GM12892 (cell line): Measurements from ENCODE around the gene ASCC3.

ENCODE experiments used
- DNase-seq: peaks from one replicate; pipeline ENCODE4 v3.0.0; 2011; ENCODE audit not compliant: insufficient read length
- FAIRE-seq: peaks from 2 replicates; lab custom pipeline; 2011; peaks lifted over from hg19 to GRCh38; lab: Jason Lieb, UNC
- POLR2A ChIP-seq: IDR thresholded peaks from 2 replicates; pipeline ENCODE4 v1.6.1; 2011; ENCODE audit warnings: low read depth, low read length, control low read depth
- POLR2AphosphoS5 ChIP-seq: IDR thresholded peaks from 2 replicates; pipeline ENCODE4 v1.6.1; 2011; ENCODE audit warnings: low read depth, low read length, control low read depth
- TAF1 ChIP-seq: IDR thresholded peaks from 2 replicates; pipeline ENCODE4 v1.6.1; 2011; ENCODE audit warnings: low read depth, mild to moderate bottlenecking, control low read depth, low read length, borderline replicate concordance

The ASCC3 gene

DNA sequence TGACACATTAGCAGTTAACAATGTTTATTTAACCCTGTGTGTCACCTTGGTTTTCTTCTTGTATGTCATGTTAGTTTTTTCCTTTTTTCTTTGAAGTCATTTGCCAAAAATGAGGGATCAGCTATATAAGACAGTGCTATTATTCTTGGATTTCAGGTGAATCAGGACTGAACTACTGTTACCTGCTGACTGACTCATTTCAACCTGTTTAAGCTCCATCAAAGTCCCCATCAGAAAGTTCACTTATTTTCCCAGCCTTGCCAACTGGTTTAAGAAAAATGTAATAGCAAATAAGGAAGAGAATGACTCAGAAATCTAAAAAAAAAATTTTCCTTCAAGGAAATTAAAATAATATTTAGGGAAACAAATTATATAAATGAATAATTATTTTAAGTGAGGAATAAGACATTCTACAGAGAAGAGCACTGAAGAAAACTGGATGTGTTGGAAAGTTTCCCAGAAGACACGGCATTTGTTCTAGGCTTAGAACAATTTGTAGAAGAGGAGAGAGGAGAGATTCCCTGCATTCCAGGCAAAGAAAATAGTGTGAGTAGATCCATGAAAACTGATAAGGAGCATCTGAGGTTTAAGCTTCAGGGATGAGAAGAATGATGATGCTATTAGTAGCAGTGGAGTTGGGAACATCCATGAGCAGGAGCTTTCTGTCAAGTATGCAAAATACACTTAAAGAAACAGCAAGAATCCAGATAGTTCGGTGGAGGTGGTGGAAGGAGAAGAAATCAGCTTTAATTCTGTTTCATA, 331.5 kb downstream of the ASCC3 start:
- DNase-seq: no peak
- no peak for FAIRE-seq

DNA sequence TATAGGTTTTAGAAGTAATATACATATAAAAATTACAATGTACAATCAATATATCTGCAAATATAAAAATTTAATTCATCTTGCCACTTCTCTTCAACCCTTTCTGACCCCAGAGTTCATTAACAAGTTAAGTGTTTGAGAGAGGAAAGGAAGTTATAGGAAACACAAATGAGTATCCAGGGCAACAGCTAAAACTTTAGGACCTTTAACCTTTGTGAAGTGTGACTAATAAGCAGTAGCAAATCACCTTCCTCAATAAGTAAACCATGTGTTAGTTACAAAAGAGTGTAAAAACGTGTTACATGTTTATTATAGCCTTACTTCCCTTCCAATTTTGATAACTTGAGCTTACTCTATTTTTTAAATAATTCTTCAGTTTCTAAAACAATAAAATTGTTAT, 343.0 kb downstream of the ASCC3 start:
- TF ChIP-seq POLR2AphosphoS5 (no peak), POLR2A (no peak), TAF1 (no peak)
- FAIRE-seq: no peak

More for the DNA sequence above, 331.5 kb downstream of the ASCC3 start:
- TF ChIP-seq POLR2A (no peak), POLR2AphosphoS5 (no peak)

DNA sequence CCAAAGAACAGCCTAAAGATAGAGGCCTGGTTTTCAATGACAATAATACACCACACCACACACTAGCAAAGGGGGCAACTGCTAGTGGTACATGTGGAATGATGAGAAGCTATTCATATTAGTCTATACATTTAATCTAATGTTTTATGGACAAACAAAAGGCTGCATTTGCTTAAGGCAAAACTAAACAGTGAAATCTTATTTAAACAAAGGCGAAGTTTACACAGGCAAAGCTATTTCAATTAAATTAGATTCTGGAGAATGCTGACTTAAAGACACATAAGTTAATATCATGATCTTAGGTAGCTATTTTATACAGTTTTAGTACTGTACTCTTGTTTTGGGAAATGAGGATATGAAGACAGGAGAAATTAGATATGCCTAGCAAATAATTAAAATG, 362.5 kb downstream of the ASCC3 start:
- DNase-seq (no peak), FAIRE-seq (no peak)
- TF ChIP-seq POLR2A (no peak), POLR2AphosphoS5 (no peak), TAF1 (no peak)

More for the DNA sequence above, 343.0 kb downstream of the ASCC3 start:
- DNase-seq: no peak

DNA sequence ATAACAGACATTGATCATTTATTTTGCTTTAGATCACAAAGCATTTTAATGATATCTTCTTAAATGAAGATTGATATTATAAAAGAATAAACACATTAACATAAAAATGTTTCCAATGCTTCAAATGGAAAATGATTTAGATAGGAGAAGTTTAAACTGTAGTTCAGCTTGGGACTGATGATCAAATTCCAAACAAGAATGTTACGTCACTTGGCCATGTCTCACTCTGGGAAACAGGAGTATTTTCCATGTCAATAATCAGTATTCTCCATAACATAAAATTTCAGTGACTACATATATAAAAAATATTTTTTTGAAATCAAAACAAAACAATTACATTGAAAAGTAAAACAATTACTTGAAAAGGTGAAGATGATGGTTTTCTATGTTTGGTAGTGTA, 363.5 kb downstream of the ASCC3 start:
- no peak for TF ChIP-seq TAF1
- no peak for TF ChIP-seq POLR2A
- no peak for TF ChIP-seq POLR2AphosphoS5

DNA sequence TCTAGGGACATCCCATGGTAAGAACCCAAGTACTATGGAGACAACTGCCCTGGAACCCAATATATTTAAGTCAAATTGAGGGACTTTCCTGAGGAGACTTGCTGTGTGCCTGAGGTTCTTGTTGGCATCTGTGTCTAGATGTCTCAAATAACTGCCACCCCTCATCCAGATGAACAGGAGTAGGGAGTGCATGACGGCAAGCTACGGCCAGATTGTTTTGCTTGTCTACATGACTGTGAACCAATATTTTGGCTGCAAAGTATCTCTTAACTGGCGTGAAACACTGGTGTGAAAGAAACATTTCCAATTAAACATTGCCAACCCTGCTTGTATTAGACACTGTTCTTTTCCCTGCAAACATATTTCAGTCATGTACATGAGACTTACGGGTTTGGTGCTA, 364.0 kb downstream of the ASCC3 start:
- TF ChIP-seq TAF1 (no peak), POLR2A (no peak), POLR2AphosphoS5 (no peak)
- DNase-seq (no peak), FAIRE-seq (no peak)

More for the DNA sequence above, 363.5 kb downstream of the ASCC3 start:
- DNase-seq (no peak), FAIRE-seq (no peak)

DNA sequence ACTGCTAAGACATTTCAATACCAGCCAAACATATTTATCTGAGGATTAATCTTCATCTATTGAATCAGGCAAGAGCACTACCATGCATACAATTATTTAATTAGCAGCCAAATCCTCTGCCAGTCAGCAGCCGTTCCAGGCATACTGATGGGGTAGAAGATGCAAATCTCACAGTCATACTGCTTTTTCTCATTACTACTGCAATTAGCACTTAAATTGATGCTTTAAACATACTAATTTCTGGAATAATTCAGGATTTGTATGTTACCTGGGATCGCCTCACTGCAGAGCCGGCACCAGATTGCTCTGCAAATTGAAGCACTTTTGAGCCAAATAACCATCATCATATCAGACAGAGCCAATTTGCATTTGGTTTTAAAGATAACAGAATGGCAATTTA, 366.5 kb downstream of the ASCC3 start:
- DNase-seq: no peak
- TF ChIP-seq POLR2A (no peak), TAF1 (no peak), POLR2AphosphoS5 (no peak)
- FAIRE-seq: no peak

DNA sequence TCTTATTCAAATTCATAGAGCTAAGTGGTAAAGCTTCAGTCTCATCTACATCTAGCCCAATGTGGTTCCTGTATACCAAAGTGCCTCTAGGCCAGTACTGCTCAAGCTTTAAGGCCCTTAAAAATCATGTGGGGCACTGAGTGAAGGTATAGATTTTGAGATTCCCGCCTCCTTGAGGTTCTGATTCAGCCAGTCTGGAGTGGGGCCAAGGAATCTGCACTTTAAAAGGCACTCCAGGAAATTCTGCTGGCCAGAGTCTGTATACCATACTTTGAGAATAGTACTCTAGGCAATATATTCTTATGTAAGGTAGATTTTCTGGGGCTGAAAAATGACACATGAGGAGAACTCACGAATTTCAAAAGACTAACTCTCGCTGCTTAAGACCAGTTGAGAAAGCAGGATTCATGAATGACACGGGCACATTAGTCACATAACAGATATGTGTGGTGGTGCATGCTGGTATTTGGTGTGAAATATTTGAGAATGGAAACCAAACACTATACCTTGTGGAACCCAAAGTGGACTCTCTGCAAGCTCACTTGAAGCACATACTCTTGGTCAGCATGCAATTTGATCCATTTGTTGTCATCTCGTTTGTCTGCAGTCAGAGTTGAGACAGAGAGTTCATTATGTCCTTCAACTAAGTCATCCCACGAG, 368.8 kb downstream of the ASCC3 start:
- DNase-seq: no peak
- FAIRE-seq: no peak
- TF ChIP-seq POLR2AphosphoS5 (no peak), POLR2A (no peak), TAF1 (no peak)

DNA sequence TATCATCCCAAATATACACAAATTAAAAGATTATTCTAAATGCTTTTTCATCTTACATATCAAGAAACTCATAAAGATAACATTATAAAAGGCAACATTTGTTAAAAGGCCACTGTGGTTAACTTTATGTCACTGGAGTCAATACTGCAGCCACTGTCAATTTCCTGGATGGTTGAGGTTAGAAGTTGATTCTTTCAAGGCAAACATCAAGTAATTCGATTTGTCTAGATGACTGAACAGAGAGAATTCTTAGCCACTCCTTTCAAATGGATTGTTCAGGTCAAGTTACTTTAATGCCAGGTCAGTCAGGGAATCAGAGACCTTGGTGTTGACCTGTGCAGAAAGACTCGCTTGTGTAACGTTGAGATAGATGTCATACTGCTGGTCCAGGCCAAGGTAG, 372.0 kb downstream of the ASCC3 start:
- no peak for DNase-seq
- no peak for FAIRE-seq
- TF ChIP-seq POLR2AphosphoS5: no peak
- TF ChIP-seq POLR2A: no peak
- no peak for TF ChIP-seq TAF1

DNA sequence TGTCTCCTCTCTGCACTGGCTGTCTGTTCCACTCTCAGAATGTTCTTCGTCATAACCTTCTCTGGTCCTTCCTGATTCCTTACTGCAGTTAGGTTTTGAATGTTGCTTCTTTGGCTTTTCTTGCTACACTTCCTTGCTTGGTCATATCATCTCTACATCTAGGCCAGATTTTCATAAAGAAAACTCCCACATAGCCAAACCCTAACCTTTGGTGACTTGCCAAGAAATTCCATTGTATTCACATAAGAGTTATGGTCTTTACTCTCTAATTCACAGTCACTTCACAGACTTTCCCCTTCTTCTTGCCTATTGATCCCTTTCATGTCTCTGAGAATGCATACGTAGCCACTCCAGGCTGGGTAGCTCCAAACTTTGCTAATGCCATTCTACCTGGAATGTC, 374.5 kb downstream of the ASCC3 start:
- DNase-seq: no peak
- FAIRE-seq: no peak
- TF ChIP-seq POLR2AphosphoS5 (no peak), POLR2A (no peak), TAF1 (no peak)

DNA sequence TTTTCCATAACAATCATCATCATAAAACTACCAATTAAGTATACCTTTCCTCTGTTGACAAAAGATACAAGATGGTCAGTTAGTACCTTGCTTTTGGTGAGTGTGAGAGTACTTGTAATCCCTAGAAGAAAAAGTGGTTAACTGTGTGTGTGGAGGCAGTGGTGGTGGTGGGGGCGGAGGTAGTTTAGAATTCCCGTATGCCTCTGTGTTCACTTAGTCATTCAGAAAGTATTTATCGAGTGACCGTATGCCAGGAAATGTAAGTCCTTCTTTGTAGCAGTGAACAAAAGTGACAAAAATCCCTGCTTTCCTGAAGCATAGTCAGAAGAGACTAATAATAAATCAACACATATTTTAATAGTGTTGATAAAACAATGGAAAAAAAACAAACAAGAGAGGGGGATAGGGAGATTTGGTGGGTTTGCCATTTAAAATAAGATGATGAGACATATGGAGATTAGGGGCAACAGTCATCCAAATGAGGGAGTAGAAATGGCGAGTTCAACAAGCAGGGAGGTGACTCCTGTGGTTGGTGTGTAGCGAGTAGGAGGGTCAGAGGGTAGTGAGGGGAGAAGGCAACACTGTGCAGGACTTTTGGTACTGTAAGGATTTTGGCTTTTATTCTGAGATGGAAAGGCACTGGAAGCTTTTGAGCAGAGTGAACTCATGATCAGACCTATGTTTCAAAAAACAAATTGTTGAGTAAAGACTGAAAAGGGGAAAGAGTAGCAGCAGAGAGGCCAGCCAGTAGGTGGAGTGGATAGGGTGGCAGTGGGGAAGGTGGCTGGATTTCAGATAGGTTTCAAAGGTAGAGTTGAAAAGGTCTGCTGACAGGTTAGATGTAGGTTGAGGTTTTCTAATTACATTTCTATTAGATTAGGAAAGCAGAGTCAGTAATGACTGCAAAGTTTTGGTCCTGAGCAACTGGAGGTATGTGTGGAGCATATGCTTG, 376.1 kb downstream of the ASCC3 start:
- no peak for DNase-seq
- TF ChIP-seq TAF1: no peak
- no peak for TF ChIP-seq POLR2AphosphoS5
- no peak for TF ChIP-seq POLR2A
- FAIRE-seq: no peak
